HL-60 (cell line): ENCODE data around the gene CCDC57.

Experiments used
- GABPA ChIP-seq: IDR thresholded peaks from 2 replicates; pipeline ENCODE4 v1.6.1; 2012; ENCODE audit warnings: low read depth
- POLR2AphosphoS5 ChIP-seq: IDR thresholded peaks from 2 replicates; pipeline ENCODE4 v1.6.1; 2012; ENCODE audit warnings: low read depth
- TF ChIP-seq, protein P1 (sequence below): IDR thresholded peaks from one replicate; pipeline ENCODE4 v1.5.1; 2011; ENCODE audit warnings: low read length, control low read depth, inconsistent platforms; ENCODE audit not compliant: insufficient read depth
- TF ChIP-seq, protein P2 (sequence below): IDR thresholded peaks from 2 replicates; pipeline ENCODE4 v1.6.1; 2012; ENCODE audit warnings: low read depth; ENCODE audit not compliant: insufficient replicate concordance

DNA sequence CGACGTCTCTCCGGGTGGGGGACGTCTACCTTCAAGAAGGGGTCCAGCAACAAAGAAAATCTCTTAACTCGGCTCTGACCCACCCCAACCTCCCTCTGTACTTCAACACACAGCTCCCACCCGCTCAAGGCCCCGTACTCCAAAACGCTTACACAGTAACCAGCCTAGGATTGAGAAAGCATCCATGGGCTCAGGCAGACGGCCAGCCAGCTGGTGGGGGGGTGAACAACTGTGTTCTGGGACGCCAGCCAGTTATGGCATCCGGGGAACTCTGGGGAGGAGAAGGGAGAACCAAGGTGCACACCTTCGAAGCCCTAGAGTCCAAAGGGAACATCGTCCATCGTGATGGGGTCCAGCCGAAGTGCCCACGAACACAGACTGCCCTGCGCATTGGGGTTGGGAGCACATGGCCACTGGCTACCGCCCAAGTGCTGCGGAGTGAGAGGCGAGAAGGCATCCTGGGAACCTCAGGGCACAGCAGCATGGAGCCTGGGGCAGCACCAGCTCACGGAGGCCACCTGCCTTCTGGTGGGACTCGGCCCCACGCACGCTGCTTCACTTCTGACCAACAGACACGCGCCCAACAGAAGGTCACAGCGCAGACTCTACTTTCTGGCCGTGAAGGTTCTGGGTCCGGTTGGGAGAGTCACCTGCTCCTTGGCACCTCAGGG lies 30.5 kb upstream of the CCDC57 start:
- TF ChIP-seq, protein P1, sequence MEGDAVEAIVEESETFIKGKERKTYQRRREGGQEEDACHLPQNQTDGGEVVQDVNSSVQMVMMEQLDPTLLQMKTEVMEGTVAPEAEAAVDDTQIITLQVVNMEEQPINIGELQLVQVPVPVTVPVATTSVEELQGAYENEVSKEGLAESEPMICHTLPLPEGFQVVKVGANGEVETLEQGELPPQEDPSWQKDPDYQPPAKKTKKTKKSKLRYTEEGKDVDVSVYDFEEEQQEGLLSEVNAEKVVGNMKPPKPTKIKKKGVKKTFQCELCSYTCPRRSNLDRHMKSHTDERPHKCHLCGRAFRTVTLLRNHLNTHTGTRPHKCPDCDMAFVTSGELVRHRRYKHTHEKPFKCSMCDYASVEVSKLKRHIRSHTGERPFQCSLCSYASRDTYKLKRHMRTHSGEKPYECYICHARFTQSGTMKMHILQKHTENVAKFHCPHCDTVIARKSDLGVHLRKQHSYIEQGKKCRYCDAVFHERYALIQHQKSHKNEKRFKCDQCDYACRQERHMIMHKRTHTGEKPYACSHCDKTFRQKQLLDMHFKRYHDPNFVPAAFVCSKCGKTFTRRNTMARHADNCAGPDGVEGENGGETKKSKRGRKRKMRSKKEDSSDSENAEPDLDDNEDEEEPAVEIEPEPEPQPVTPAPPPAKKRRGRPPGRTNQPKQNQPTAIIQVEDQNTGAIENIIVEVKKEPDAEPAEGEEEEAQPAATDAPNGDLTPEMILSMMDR, result no peak
- TF ChIP-seq POLR2AphosphoS5 (peak; percentile 84), GABPA (no peak)
- TF ChIP-seq, protein P2, sequence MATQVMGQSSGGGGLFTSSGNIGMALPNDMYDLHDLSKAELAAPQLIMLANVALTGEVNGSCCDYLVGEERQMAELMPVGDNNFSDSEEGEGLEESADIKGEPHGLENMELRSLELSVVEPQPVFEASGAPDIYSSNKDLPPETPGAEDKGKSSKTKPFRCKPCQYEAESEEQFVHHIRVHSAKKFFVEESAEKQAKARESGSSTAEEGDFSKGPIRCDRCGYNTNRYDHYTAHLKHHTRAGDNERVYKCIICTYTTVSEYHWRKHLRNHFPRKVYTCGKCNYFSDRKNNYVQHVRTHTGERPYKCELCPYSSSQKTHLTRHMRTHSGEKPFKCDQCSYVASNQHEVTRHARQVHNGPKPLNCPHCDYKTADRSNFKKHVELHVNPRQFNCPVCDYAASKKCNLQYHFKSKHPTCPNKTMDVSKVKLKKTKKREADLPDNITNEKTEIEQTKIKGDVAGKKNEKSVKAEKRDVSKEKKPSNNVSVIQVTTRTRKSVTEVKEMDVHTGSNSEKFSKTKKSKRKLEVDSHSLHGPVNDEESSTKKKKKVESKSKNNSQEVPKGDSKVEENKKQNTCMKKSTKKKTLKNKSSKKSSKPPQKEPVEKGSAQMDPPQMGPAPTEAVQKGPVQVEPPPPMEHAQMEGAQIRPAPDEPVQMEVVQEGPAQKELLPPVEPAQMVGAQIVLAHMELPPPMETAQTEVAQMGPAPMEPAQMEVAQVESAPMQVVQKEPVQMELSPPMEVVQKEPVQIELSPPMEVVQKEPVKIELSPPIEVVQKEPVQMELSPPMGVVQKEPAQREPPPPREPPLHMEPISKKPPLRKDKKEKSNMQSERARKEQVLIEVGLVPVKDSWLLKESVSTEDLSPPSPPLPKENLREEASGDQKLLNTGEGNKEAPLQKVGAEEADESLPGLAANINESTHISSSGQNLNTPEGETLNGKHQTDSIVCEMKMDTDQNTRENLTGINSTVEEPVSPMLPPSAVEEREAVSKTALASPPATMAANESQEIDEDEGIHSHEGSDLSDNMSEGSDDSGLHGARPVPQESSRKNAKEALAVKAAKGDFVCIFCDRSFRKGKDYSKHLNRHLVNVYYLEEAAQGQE, result no peak
